Hematopoietic multipotent progenitor cell treated with erythropoietin and hydrocortisone succinate and interleukin-3 and kit ligand, for 6 days (in vitro differentiated cells): ENCODE results near the gene ZNF207.
"Not testable (repeated sequence)": the region's sequence is repeated elsewhere in the genome, so short reads cannot be mapped to it uniquely, and the experiment has no call there.

ENCODE experiments used
- DNase-seq: peaks from one replicate; pipeline ENCODE4 v3.0.0-alpha.2; 2015

The ZNF207 gene

DNA sequence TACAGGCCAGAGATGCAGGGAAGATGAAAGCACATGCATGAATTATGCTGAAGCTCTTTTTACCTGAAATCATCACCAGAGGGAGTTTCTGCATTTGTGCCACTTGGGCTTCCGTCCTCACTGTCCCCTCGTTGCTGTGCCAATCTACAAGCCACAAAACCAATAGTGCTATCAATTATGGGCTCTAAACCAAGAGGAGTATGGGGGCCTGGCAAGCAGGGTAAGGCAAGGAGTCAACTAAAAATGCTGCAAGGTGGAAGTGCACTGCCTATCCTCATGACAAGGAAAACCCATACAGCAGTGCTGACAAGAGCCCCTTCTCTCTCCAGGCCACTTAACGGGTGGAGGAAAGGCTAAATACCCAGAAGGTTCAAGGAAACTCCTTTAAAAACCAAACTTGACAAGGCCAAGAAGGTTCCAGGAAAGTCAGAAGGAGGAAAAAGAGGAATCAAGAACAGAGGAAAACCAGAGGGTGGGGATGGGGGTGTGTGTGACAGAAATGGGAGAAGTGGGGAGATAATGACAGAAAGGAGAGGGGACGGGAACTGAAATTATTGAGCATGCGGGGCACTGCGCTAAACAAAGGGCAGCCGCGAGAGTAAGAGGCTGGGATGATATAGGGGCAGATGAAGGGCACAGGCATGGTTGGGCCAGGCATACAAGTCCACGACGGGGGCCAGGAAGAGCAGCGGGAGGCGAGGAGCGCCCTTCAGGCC, 8.7 kb upstream of the ZNF207 start:
- DNase-seq: peak; percentile 80

GRCh38 chr17:32341857-32342602, 7.9 kb upstream of the ZNF207 start, which contains the start of gene C17orf75:
Gene C17orf75 (minus strand): TSS chr17:32342173. CDS start chr17:32342139, 34 bp downstream.
- peak; percentile 88 for DNase-seq

DNA sequence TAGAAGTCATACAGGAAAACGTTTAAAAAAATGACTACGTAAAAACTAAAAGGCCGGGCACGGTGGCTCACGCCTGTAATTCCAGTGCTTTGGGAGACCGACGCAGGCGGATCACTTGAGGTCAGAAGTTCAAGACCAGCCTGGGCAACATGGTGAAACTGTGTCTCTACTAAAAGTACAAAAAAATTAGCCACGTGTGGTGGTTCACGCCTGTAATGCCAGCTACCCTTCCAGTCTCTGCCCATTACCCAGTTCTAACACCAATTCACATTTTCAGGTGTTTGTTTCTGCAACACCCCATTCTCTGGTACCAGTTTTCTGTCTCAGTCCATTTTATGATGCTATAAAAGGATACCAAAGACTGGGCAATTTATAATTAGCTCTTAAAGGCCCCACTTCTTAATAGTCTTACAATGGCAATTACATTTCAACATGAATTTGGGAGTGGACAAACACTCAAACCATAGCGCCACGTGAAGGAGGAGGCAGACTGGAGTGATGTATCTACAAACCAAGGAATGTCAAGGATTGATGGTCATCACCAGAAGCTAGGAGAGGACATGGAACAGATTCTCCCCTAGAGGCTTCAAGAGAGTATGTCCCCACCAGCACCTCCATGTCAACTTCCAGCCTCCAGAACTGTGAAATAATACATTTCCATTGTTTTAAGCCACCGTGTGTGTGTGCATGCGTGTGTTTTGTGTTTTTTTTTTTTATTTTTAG, 7.2 kb upstream of the ZNF207 start:
- peak; percentile 49 for DNase-seq

DNA sequence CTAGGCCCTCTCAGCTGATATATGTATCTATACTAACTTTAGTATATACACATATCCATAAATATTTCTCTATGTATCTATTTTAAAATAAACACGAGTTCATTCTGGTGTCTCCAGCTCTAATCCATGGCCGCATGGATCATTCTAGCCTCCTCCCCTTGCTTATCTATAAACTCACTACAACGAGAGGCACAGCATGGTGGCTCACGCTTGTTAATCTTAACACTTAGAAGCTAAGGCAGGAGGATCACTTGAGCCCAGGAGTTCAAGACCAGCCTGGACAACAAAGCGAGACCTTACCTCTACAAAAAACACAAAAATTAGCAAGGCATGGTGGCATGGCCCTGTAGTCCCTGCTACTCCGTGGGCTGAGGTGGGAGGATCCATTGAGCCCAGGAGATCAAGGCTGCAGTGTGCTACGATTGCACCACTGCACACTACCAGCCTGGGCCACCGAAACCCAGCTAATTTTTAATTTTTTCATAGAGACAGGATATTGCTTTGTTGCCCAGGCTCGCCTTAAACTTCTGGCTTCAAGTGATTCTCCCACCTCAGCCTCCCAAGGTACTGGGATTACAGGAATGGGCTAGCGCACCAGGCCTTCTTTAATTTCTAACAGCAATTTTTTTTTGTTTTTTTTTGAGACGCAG, 3.9 kb upstream of the ZNF207 start:
- peak; percentile 57 for DNase-seq

DNA sequence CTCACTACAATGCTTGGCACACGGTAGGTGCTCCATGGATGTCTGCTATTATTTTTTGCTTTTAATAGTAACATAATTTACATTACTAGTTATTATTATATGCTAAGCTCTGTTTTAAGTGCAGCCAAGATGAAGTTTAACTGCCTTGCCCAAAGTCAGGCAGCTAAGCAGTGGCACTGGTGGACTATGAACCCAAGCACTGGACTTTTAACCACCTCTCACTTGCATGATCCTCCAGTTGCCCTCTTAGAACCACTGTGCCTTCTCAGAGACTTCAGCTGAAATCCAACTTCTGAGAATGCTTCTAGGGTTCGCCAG, 1.5 kb upstream of the ZNF207 start:
- peak; percentile 88 for DNase-seq

- DNase-seq: peak; percentile 57
Measured at GRCh38 chr17:32349503-32349853, 479 bp upstream of the ZNF207 start.

DNA sequence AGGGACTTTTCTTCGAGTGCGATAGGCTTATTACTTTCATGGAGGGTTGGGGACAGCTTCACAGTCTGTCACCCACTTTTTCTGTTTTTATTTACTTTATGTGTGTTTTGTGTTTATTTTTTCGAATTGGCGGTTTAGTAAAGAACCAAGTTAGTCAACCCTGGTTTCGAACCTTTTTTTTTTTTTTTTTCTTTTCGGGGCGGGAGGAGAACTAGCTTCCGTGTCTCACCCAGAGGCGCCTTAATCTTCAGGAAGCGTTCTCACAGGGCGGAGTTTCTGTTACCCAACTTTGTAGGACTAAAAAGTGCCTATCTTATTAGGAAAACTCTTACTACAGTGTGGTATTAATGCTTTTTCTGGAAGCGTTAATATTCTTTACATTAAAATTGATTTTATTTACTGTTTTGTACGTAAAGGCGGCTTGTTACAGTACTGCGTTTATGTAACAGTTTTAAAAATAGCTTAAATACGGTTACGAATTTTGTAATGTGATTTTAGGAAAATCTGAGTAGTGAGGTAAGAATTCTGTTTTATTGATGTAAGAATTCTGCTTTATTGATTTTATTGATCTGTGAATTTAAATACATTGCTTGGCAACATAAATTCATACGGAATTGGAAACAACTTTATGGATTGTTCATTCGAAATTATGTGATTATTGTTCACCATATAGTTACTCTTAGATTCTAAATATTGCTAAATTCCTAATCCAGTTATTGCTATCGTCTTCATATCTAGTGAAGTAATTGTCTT, 885 bp downstream of the ZNF207 start:
- peak; percentile 91 for DNase-seq

- not testable (repeated sequence) for DNase-seq
Measured at GRCh38 chr17:32352734-32353133, 2.8 kb downstream of the ZNF207 start.

- DNase-seq: peak; percentile 34
Measured at GRCh38 chr17:32355649-32356377, 5.9 kb downstream of the ZNF207 start.

DNA sequence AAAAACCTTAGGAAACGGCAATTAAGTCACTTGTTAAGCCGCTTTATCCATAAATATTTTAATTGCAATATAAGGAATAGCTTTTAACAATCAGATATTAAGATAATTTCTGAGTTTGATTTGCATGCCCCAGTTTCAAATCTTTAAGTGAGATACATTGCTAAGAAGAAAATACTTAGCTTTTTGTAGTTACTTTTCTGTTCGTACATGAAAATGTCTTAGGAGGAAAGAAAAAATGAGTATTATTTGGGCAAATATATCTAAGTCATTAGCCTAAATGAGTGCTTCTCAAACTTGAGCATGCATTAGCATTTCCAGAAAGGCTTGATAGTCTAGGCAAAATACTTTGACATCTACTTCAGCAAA, 6.4 kb downstream of the ZNF207 start:
- no peak for DNase-seq

DNA sequence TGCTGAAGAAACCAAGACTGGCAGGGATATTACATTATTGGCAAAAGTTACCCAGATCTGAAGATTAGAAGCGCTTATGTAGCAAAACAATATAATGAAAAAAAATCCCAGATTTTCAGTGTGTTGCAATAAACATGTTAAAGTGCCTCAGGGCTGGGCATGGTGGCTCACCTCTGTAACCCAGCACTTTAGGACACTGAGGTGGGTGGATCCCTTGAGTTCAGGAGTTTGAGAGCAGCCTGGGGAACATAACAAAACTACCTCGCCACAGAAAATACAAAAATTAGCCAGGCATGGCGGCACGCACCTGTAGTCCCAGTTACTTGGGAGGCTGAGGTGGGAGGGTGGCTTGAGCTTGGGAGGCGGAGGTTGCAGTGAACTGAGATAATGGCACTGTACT, 6.8 kb downstream of the ZNF207 start:
- no peak for DNase-seq

DNA sequence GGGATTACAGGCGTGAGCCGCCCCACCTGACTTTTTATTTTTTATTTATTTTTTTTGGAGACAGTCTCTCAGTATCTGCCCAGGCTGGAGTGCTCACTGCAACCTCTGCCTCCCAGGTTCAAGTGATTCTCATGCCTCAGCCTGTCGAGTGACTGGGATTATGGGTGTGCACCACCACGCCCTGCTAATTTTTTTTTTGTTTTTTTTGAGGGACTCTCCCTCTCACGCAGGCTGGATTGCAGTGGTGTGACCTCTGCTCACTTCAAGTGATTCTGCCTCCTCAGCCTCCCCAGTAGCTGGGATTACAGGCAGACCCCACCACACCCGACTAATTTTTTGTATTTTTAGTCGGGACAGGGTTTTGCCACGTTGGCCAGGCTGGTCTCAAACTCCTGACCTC, 7.7 kb downstream of the ZNF207 start:
- no peak for DNase-seq

DNA sequence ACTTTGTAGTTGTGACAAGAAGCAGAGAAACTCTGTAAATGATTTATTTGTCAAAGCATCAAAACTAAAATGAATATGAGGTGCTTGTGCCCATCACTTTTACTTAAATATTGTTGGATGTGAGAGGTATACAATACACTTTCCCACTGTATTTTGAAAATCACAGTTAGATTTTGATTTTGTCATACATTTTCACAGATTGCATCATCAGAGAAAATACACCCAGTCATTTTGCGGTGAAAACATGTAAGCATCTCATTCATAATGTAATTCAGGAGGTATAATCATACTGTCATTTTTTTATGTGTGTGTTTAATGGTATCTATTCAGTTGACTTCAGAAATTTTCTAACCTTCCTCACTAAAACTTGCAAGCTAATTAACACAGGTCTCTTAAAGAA, 11.3 kb downstream of the ZNF207 start:
- no peak for DNase-seq

- DNase-seq: no peak
Measured at GRCh38 chr17:32370426-32370825, 20.5 kb downstream of the ZNF207 start.

DNA sequence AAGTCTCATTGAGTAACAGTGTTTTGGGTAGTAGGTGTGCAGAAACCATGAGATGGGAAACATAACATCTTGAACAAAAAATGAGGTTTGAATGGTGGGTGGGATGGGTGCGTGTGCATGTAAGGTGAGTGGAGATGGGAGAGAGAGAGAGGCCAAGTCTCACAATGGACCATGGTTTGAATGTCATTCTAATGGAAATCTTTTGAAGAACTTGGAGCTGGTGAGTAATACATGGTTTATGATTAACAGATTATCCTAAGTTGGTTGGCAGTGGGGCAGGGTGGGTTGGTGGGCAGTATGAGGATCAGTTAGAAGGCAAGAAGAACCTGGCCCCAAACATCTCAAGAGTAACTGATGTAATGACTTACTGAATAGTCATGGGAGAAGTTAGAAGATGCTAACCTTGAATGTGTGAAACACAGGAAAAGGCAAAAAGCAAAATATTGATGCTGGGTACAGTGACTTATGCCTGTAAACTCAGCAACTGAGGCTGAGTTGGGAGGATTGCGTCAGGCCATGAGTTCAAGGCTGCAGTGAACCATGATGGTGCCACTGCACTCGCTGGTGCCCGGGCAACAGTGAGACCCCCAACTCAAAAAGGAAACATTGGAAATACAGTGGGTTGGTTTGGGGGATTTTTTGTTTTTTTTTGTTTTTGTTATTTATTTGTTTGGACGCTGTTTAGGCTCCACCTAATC, 32.7 kb downstream of the ZNF207 start:
- no peak for DNase-seq

DNA sequence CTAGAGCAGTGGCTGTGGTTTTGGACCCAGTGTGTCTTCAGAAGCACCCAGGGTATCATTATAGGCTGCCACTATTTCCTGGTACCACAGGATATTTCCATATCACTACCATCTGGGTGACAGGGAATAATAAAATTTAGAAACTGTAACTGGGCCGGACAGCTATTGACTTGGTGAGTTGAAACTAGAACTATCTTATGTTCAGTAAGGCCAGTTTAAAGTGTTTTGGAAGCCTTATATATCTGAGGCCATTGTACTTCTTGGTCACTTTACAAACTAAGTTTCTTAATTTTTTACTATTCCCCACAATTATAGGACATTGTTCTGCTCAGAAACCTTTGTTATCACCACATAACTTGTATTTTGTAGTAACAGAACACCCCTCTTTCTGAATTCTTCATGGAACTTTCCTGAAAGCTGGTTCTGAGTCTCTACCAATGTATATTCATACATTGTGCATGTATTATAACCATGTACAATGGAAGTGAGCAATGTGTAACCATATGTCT, 34.0 kb downstream of the ZNF207 start:
- DNase-seq: no peak

- no peak for DNase-seq
Measured at GRCh38 chr17:32385121-32385520, 35.2 kb downstream of the ZNF207 start.

GRCh38 chr17:32385971-32386370, 36.0 kb downstream of the ZNF207 start:
- DNase-seq: no peak

DNA sequence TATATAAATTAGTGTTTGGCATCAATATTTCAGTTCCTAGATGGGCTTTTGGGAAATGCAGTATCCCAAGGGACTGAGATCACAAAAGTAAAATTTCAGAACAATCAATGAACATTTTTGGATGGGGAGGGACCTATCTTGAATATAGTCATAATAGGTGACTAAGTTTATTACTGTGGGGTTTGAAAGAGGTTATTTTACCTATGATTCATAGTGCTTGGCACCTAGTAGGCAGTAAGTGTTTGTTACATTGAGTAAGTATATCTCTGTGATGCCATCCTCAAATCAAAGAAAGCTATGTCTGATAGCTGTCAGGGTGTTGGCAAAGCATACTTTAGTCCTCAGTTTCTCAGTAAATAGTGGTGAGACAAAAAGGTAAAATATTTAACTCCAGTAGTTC, 36.9 kb downstream of the ZNF207 start:
- no peak for DNase-seq

DNA sequence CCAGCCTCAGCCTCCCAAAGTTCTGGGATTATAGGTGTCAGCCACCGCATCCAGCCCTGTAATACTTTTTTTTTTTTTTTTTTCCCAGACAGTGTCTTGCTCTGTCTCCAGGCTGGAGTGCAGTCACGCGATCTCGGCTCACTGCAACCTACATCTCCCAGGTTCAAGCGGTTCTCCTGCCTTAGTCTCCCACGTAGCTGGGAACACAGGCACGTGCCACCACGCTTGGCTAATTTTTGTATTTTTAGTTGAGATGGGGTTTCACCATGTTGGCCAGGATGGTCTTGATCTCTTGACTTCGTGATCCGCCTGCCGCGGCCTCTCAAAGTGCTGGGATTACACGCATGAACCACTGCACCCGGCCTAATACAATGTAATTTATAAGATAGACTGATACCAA, 38.2 kb downstream of the ZNF207 start:
- DNase-seq: not testable (repeated sequence)
